Stimulated activated naive CD4-positive, alpha-beta T cell treated with Interleukin-2 at 50 U/mL for 16 hours (primary cell): ENCODE measurements around the gene ST6GALNAC3.
A peak's percentile ranks its signal among the peaks of the same experiment; 100 is the strongest.

Source experiments
- DNase-seq: peaks from one replicate; lab custom pipeline; 2025; lab: John Stamatoyannopoulos, UW

Gene ST6GALNAC3

GRCh38 chr1:76145332-76145731 lies 70.8 kb downstream of the ST6GALNAC3 start:
- DNase-seq = no peak

GRCh38 chr1:76146184-76146583 lies 71.6 kb downstream of the ST6GALNAC3 start:
- DNase-seq = no peak

GRCh38 chr1:76147917-76148316 lies 73.4 kb downstream of the ST6GALNAC3 start:
- DNase-seq = no peak

- DNase-seq = no peak
Measured at GRCh38 chr1:76148460-76148859, 73.9 kb downstream of the ST6GALNAC3 start.

GRCh38 chr1:76153841-76154205 lies 79.3 kb downstream of the ST6GALNAC3 start:
- no peak for DNase-seq

- peak; percentile 52 for DNase-seq
Measured at GRCh38 chr1:76154206-76154956, 79.8 kb downstream of the ST6GALNAC3 start.

GRCh38 chr1:76156987-76157386 lies 82.4 kb downstream of the ST6GALNAC3 start:
- no peak for DNase-seq

GRCh38 chr1:76158126-76158525 lies 83.6 kb downstream of the ST6GALNAC3 start:
- DNase-seq = no peak

- no peak for DNase-seq
Measured at GRCh38 chr1:76160225-76160624, 85.7 kb downstream of the ST6GALNAC3 start.

GRCh38 chr1:76161451-76161850 lies 86.9 kb downstream of the ST6GALNAC3 start:
- DNase-seq = no peak

- no peak for DNase-seq
Measured at GRCh38 chr1:76162254-76162653, 87.7 kb downstream of the ST6GALNAC3 start.

- DNase-seq = no peak
Measured at GRCh38 chr1:76164165-76164564, 89.6 kb downstream of the ST6GALNAC3 start.

GRCh38 chr1:76170084-76170483 lies 95.5 kb downstream of the ST6GALNAC3 start:
- no peak for DNase-seq

GRCh38 chr1:76170513-76170912 lies 96.0 kb downstream of the ST6GALNAC3 start:
- DNase-seq = no peak

- DNase-seq = no peak
Measured at GRCh38 chr1:76176000-76176399, 101.5 kb downstream of the ST6GALNAC3 start.

- DNase-seq = no peak
Measured at GRCh38 chr1:76177615-76178014, 103.1 kb downstream of the ST6GALNAC3 start.

- DNase-seq = no peak
Measured at GRCh38 chr1:76179219-76179698, 104.7 kb downstream of the ST6GALNAC3 start.

- no peak for DNase-seq
Measured at GRCh38 chr1:76185207-76185606, 110.7 kb downstream of the ST6GALNAC3 start.

GRCh38 chr1:76186554-76187170 lies 112.1 kb downstream of the ST6GALNAC3 start:
- DNase-seq = no peak

- DNase-seq = no peak
Measured at GRCh38 chr1:76187436-76187835, 112.9 kb downstream of the ST6GALNAC3 start.

- no peak for DNase-seq
Measured at GRCh38 chr1:76189310-76189709, 114.8 kb downstream of the ST6GALNAC3 start.

GRCh38 chr1:76190749-76191424 lies 116.3 kb downstream of the ST6GALNAC3 start:
- no peak for DNase-seq

- DNase-seq = no peak
Measured at GRCh38 chr1:76191561-76191960, 117.0 kb downstream of the ST6GALNAC3 start.
